Urothelium cell line (cell line): ENCODE results near the gene KCNN4.

Experiments used
- DNase-seq: peaks from one replicate; pipeline ENCODE4 v3.0.0; 2011; ENCODE audit warnings: low spot score, mixed read lengths
- FAIRE-seq: peaks from 2 replicates; lab custom pipeline; 2011; peaks lifted over from hg19 to GRCh38; lab: Jason Lieb, UNC

KCNN4 gene

DNA sequence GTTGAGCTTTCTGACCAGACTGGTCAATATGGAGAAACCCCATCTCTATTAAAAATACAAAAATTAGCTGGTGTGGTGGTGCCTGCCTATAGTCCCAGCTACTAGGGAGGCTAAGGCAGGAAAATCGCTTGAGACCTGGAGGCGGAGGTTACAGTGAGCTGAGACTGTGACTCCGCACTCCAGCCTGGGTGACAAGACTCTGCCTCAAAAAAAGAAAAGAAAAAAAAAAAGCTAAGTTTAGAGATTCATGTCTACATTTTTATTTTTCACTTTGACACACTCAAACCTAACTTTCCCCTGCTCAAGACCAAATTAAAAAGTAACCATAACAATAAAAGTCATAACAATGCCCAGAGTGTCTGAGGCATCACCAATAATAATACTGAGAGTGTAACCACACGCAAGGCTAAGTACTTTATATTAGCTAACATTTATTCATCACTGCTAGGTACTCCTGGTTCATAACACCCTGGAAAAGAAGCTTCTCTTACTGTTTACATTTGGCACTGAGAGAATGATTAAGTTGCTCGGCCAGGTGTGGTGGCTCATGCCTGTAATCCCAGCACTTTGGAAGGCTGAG lies 59.2 kb downstream of the KCNN4 start:
- DNase-seq (no peak), FAIRE-seq (no peak)

DNA sequence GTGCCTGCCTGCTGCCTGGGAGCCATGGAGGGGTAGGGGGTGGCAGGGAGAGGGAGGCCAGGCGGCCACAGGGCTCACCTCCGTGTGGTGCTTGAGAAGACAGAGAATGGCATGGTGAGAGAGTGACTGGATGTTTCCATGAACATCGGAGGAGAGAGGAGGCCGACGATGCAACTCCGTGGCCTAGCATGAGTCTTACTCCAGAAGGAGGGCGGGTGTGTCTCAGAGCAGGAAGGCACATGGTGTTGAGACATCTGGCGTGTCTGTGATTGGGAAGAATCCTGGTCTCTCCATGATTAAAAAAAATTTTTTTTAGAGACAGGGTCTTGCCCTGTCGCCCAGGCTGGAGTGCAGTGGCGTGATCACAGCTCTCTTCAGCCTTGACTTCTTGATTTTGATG lies 59.8 kb downstream of the KCNN4 start:
- no peak for FAIRE-seq

DNA sequence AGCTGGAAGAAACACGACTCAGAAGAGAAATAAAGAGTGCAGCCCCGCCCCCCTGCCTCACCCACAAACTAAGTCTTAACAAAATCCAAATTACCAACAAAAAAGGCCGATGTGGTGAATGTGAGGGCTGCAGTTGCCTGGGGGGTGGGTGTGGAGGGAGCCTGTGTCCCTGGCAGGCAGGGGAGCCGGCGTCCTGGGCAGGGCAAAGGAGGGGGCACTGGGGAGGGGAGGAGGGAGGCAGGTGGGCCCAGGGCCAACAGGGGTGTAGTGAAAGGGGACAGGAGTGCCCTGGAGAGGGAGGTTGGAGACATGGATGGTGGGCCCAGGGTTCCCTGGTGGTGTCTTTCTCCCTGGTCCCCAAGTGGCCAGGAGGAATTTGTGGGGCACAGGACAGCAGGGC lies 60.9 kb downstream of the KCNN4 start:
- DNase-seq: no peak
- FAIRE-seq: no peak

More for the DNA sequence above, 59.8 kb downstream of the KCNN4 start:
- no peak for DNase-seq

DNA sequence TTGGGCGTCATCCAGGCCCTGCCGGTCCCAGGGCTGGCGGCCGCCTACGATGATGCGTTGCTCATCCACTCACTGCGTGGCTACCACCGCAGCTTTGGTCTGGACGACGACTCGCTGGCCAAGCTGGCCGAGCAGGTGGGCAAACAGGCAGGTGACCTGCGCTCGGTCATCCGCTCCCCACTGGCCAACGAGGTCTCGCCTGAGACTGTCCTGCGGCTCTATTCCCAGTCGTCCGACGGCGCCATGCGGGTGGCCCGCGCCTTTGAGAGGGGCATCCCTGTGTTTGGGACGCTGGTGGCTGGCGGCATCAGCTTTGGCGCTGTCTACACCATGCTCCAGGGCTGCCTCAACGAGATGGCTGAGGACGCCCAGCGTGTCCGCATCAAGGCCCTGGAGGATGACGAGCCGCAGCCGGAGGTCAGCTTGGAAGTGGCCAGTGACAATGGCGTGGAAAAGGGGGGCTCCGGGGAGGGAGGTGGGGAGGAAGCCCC lies 61.4 kb downstream of the KCNN4 start:
- DNase-seq (no peak), FAIRE-seq (no peak)

DNA sequence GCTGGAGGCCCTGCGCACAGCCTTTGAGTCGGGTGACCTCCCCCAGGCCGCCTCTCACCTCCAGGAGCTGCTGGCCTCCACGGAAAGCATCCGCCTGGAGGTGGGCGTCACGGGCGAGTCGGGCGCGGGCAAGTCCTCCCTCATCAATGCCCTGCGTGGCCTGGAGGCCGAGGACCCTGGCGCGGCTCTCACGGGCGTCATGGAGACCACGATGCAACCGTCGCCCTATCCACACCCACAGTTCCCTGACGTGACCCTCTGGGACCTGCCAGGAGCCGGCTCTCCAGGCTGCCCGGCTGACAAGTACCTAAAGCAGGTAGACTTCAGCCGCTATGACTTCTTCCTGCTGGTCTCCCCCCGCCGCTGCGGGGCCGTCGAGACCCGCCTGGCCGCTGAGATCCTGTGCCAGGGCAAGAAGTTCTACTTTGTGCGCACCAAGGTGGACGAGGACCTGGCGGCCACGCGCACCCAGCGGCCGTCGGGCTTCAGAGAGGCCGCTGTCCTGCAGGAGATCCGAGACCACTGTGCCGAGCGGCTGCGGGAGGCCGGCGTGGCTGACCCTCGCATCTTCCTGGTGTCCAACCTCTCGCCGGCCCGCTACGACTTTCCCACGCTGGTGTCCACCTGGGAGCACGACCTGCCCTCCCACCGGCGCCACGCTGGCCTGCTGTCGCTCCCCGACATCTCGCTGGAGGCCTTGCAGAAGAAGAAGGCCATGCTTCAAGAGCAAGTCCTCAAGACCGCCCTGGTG lies 62.0 kb downstream of the KCNN4 start:
- no peak for DNase-seq
- FAIRE-seq: no peak
